K562 (cell line): ENCODE measurements around the gene CNR1. TPM values are rescaled to one million over a fixed set of nuclear protein-coding genes. Genes with fewer than 3 reads are reported as not detected.

Source experiments
- ARHGAP35 ChIP-seq: fragments of 450-650 bp; IDR thresholded peaks from 2 replicates; pipeline ENCODE4 v1.6.1; 2018; ENCODE audit not compliant: partially characterized antibody
- ATF2 ChIP-seq: sonication (generic); formaldehyde crosslinking; IDR thresholded peaks from 2 replicates; pipeline ENCODE4 v1.8.1; 2022; ENCODE audit warnings: missing genetic modification reagents
- BCL6 ChIP-seq: fragments of 250-450 bp; sonication (Bioruptor Pico); IDR thresholded peaks from 2 replicates; pipeline ENCODE4 v1.4.0; 2020
- CBFA2T3 ChIP-seq: fragments of 450-650 bp; IDR thresholded peaks from 2 replicates; pipeline ENCODE4 v1.6.1; 2017
- CBX5 ChIP-seq: IDR thresholded peaks from 2 replicates; pipeline ENCODE4 v1.6.1; 2014; ENCODE audit warnings: low read depth, borderline replicate concordance
- CLOCK ChIP-seq: fragments of 250-450 bp; sonication (Bioruptor Pico); IDR thresholded peaks from 2 replicates; pipeline ENCODE4 v1.4.0; 2020; ENCODE audit warnings: mild to moderate bottlenecking, moderate library complexity, borderline replicate concordance
- FOS ChIP-seq: IDR thresholded peaks from 3 replicates; pipeline ENCODE4 v1.6.1; 2011; ENCODE audit not compliant: insufficient read length; ENCODE audit errors: extremely low read depth
- IRF2 ChIP-seq: sonication (generic); formaldehyde crosslinking; IDR thresholded peaks from 2 replicates; pipeline ENCODE4 v1.8.1; 2022; ENCODE audit warnings: mild to moderate bottlenecking, missing genetic modification reagents
- NFYB ChIP-seq: IDR thresholded peaks from 2 replicates; pipeline ENCODE4 v1.6.1; 2011; ENCODE audit warnings: mild to moderate bottlenecking, moderate library complexity; ENCODE audit not compliant: insufficient read length; ENCODE audit errors: extremely low read depth
- SMAD2 ChIP-seq: fragments of 150-350 bp; IDR thresholded peaks from 2 replicates; pipeline ENCODE4 v1.6.1; 2014; ENCODE audit warnings: low read depth, mild to moderate bottlenecking, low read length
- TRIM24 ChIP-seq, 2 experiments: fragments of 450-650 bp; IDR thresholded peaks; 2 replicates each; pipeline ENCODE4 v1.6.1; 2016
- WHSC1 ChIP-seq: IDR thresholded peaks from one replicate; pipeline ENCODE4 v1.6.1; 2012; ENCODE audit warnings: low read length, control low read depth, inconsistent platforms
- YY1 ChIP-seq, 3 experiments: IDR thresholded peaks; 2 replicates each; pipeline ENCODE4 v1.6.1; 2011; ENCODE audit warnings: low read length in 2 of 3, mild to moderate bottlenecking in 2 of 3, moderate library complexity in 2 of 3, borderline replicate concordance in 1 of 3, control low read depth in 1 of 3, low read depth in 1 of 3; ENCODE audit not compliant: insufficient read depth in 3 of 3, insufficient replicate concordance in 2 of 3, control insufficient read depth in 1 of 3, insufficient read length in 1 of 3; ENCODE audit errors: extremely low read depth in 1 of 3
- ZFP36 ChIP-seq: fragments of 150-350 bp; IDR thresholded peaks from 2 replicates; pipeline ENCODE4 v1.6.1; 2018; ENCODE audit warnings: low read length, low read depth; ENCODE audit not compliant: partially characterized antibody
- ZFX ChIP-seq: sonication (generic); formaldehyde crosslinking; IDR thresholded peaks from 2 replicates; pipeline ENCODE4 v1.8.0; 2022; ENCODE audit warnings: mild to moderate bottlenecking, missing genetic modification reagents, moderate library complexity
- ZNF140 ChIP-seq: fragments of 250-450 bp; sonication (Bioruptor Pico); IDR thresholded peaks from 2 replicates; pipeline ENCODE4 v1.8.0; 2021; ENCODE audit warnings: moderate library complexity, mild to moderate bottlenecking, inconsistent platforms
- ZNF316 ChIP-seq: fragments of 450-650 bp; IDR thresholded peaks from 2 replicates; pipeline ENCODE4 v1.6.1; 2016
- ZNF324 ChIP-seq: fragments of 250-450 bp; sonication (Bioruptor Pico); IDR thresholded peaks from 2 replicates; pipeline ENCODE4 v1.4.0; 2020; ENCODE audit warnings: mild to moderate bottlenecking
- ZNF584 ChIP-seq: fragments of 200-800 bp; sonication (Bioruptor generic); IDR thresholded peaks from 2 replicates; pipeline ENCODE4 v1.6.1; 2016; ENCODE audit warnings: low read depth, mild to moderate bottlenecking, missing genetic modification characterization, missing compliant biosample characterization
- ZZZ3 ChIP-seq: fragments of 450-650 bp; IDR thresholded peaks from 2 replicates; pipeline ENCODE4 v1.6.1; 2016; ENCODE audit warnings: antibody characterized with exemption, mild to moderate bottlenecking, moderate library complexity
- polyA plus RNA-seq, 8 experiments: library from polyadenylated mRNA; depleted of rRNA in 4 of 8; stranded (reverse) in 5 of 8; unstranded in 3 of 8; fragments of >200 nt; fragmentation: Nextera tagmentation in 2 of 8; fragmentation: Illumina TruSeq in 1 of 8; extraction: Ambion mirVana in 2 of 8; extraction: Trizol in 1 of 8; gene quantifications; 2 replicates each; pipeline versions ENCODE4 v1.2.1 to v1.2.3, GENCODE V29; 2011 to 2014; ENCODE audit warnings: inconsistent platforms in 1 of 8, missing spikeins in 1 of 8
- total RNA-seq, 7 experiments: library from RNA; depleted of rRNA in 6 of 7; stranded (reverse); fragments of >200 nt in 6 of 7; fragmentation: Illumina TruSeq in 2 of 7; extraction: Trizol in 2 of 7; gene quantifications; 2 replicates each; pipeline versions ENCODE4 v1.2.1 to v1.2.3, GENCODE V29; 2011 to 2021; ENCODE audit warnings: low replicate concordance in 1 of 7
- TF ChIP-seq, protein P1 (sequence below): sonication (generic); formaldehyde crosslinking; IDR thresholded peaks from 2 replicates; pipeline ENCODE4 v1.8.0; 2022; ENCODE audit warnings: missing genetic modification reagents, mild to moderate bottlenecking, borderline replicate concordance

CNR1 gene
- total and polyA plus RNA-seq, 9 of the 15 experiments (the other 6 are each of a cell fraction or from before 2014, with no cell fraction given), result 0.50 to 1.9 (median 1.2) TPM; not detected in 1

DNA sequence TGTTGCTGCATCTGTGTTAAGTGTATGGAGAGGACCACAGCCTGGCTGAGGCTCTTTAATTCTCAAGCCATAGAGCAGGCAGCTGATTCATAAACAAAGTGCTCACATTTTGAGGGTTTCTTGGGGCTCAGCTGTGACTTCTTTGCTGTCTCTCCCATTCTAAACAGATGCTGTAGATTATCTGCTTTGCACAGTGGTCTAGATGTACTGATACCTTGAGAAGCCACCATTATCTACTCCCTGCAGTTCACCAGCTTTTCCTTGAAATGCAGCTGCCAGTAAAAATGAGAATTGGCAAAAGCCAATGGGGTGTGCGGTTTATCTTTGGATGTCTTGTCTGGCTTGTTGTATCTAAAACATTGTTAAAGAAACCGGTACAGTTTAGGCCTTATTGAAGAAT lies 5.2 kb upstream of the CNR1 start (continued):
- TF ChIP-seq ZNF316, result no peak
- no peak for TF ChIP-seq WHSC1
- no peak for TF ChIP-seq ZNF140 (CRISPR knock-in tag)
- no peak for TF ChIP-seq ZFX (CRISPR knock-in tag)
- TF ChIP-seq, protein P1, sequence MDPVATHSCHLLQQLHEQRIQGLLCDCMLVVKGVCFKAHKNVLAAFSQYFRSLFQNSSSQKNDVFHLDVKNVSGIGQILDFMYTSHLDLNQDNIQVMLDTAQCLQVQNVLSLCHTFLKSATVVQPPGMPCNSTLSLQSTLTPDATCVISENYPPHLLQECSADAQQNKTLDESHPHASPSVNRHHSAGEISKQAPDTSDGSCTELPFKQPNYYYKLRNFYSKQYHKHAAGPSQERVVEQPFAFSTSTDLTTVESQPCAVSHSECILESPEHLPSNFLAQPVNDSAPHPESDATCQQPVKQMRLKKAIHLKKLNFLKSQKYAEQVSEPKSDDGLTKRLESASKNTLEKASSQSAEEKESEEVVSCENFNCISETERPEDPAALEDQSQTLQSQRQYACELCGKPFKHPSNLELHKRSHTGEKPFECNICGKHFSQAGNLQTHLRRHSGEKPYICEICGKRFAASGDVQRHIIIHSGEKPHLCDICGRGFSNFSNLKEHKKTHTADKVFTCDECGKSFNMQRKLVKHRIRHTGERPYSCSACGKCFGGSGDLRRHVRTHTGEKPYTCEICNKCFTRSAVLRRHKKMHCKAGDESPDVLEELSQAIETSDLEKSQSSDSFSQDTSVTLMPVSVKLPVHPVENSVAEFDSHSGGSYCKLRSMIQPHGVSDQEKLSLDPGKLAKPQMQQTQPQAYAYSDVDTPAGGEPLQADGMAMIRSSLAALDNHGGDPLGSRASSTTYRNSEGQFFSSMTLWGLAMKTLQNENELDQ (CRISPR knock-in tag), result no peak
- TF ChIP-seq NFYB, result no peak
- no peak for TF ChIP-seq FOS
- peak; percentile 89 for TF ChIP-seq CBFA2T3
- no peak for TF ChIP-seq ZZZ3
- no peak for TF ChIP-seq CLOCK (CRISPR knock-in tag)
- no peak for TF ChIP-seq ATF2 (CRISPR knock-in tag)
- TF ChIP-seq ZNF324 (CRISPR knock-in tag), result no peak
- TF ChIP-seq ARHGAP35, result no peak
- peak; percentile 39 to 68; a peak in 2 of 4 replicates for TF ChIP-seq TRIM24 (IDR thresholded peaks at IDR 0.05)
- 0 out of 2 replicates have a peak, but pooled peaks have one; percentile 29 for TF ChIP-seq ZNF584
- TF ChIP-seq YY1 (IDR thresholded peaks at IDR 0.05; ENCODE audit: borderline replicate concordance in 1 of 3, control insufficient read depth in 1 of 3, extremely low read depth in 1 of 3, insufficient read depth in 3 of 3, insufficient read length in 1 of 3, insufficient replicate concordance in 2 of 3, low read depth in 1 of 3, low read length in 2 of 3), result no peak
- TF ChIP-seq IRF2 (CRISPR knock-in tag), result no peak
- TF ChIP-seq BCL6 (CRISPR knock-in tag), result no peak
- no peak for TF ChIP-seq CBX5
- no peak for TF ChIP-seq ZFP36
- no peak for TF ChIP-seq SMAD2
